Erythroblast (primary cell): ENCODE results near the gene TLX3.

Source experiments
- GATA1 ChIP-seq: IDR thresholded peaks from 2 replicates; pipeline ENCODE4 v1.6.1; 2011; ENCODE audit warnings: low read depth, mild to moderate bottlenecking, control low read depth, low read length, moderate library complexity
- POLR2A ChIP-seq: IDR thresholded peaks from 2 replicates; pipeline ENCODE4 v1.6.1; 2011; ENCODE audit warnings: mild to moderate bottlenecking, low read length

- TF ChIP-seq POLR2A (no peak), GATA1 (no peak)
Measured at GRCh38 chr5:171285465-171285864, 23.6 kb upstream of the TLX3 start.
